Measurements from ENCODE around the gene STK11.

GRCh38 chr19:1163283-1163933, 42.2 kb upstream of the STK11 start:
- TF ChIP-seq CTCF (conservative IDR thresholded peaks at IDR 0.05; ENCODE audit: low read length) (no peak), EZH2phosphoT487 (IDR thresholded peaks at IDR 0.05; ENCODE audit: borderline replicate concordance, low read depth, low read length) (no peak)
